ENCODE results near the gene BMP5. TPM values are rescaled to one million over a fixed set of nuclear protein-coding genes. Genes with fewer than 3 reads are reported as not detected.

Gene BMP5
- total RNA-seq, 1 experiment from 2014 or later, result not detected

GRCh38 chr6:55872866-55873265 lies 2.5 kb downstream of the BMP5 start:
- DNase-seq (ENCODE audit: low spot score), result no peak

GRCh38 chr6:55870181-55870813 lies 5.1 kb downstream of the BMP5 start:
- no peak for DNase-seq (ENCODE audit: low spot score)

- DNase-seq (ENCODE audit: low spot score), result no peak
These were observed 5.7 kb downstream of the BMP5 start for GRCh38 chr6:55869674-55870073.

- DNase-seq (ENCODE audit: low spot score), result peak; percentile 81
These were observed 6.5 kb downstream of the BMP5 start for GRCh38 chr6:55868771-55869479.

GRCh38 chr6:55868176-55868575 lies 7.2 kb downstream of the BMP5 start:
- DNase-seq (ENCODE audit: low spot score), result no peak

- DNase-seq (ENCODE audit: low spot score), result peak; percentile 54
These were observed 9.3 kb downstream of the BMP5 start for GRCh38 chr6:55866128-55866527.

- DNase-seq (ENCODE audit: low spot score), result no peak
These were observed 22.1 kb downstream of the BMP5 start for GRCh38 chr6:55853008-55854001.

- peak; percentile 23 for DNase-seq (ENCODE audit: low spot score)
These were observed 34.0 kb downstream of the BMP5 start for GRCh38 chr6:55841341-55841740.

GRCh38 chr6:55839080-55839479 lies 36.3 kb downstream of the BMP5 start:
- DNase-seq (ENCODE audit: low spot score), result no peak

GRCh38 chr6:55836945-55837344 lies 38.4 kb downstream of the BMP5 start:
- no peak for DNase-seq (ENCODE audit: low spot score)

- no peak for DNase-seq (ENCODE audit: low spot score)
These were observed 38.9 kb downstream of the BMP5 start for GRCh38 chr6:55836481-55836880.

- DNase-seq (ENCODE audit: low spot score), result no peak
These were observed 40.2 kb downstream of the BMP5 start for GRCh38 chr6:55835220-55835619.

- DNase-seq (ENCODE audit: low spot score), result no peak
These were observed 42.1 kb downstream of the BMP5 start for GRCh38 chr6:55833284-55833683.

GRCh38 chr6:55827818-55828522 lies 47.4 kb downstream of the BMP5 start:
- no peak for DNase-seq (ENCODE audit: low spot score)

GRCh38 chr6:55826941-55827340 lies 48.4 kb downstream of the BMP5 start:
- DNase-seq (ENCODE audit: low spot score), result no peak

GRCh38 chr6:55825402-55826051 lies 49.9 kb downstream of the BMP5 start:
- DNase-seq (ENCODE audit: low spot score), result peak; percentile 17

- no peak for DNase-seq (ENCODE audit: low spot score)
These were observed 52.6 kb downstream of the BMP5 start for GRCh38 chr6:55822815-55823214.

- no peak for DNase-seq (ENCODE audit: low spot score)
These were observed 53.4 kb downstream of the BMP5 start for GRCh38 chr6:55822005-55822404.

- DNase-seq (ENCODE audit: low spot score), result no peak
These were observed 54.7 kb downstream of the BMP5 start for GRCh38 chr6:55820696-55821095.

- no peak for DNase-seq (ENCODE audit: low spot score)
These were observed 55.6 kb downstream of the BMP5 start for GRCh38 chr6:55819811-55820210.

GRCh38 chr6:55818482-55818881 lies 56.9 kb downstream of the BMP5 start:
- no peak for DNase-seq (ENCODE audit: low spot score)

All from HT-29 (cell line).